CD14-positive monocyte (primary cell): ENCODE data around the gene GOLGA8H. TPM values are rescaled to one million over a fixed set of nuclear protein-coding genes. Genes with fewer than 3 reads are reported as not detected.
"Not testable (repeated sequence)": the region's sequence is repeated elsewhere in the genome, so short reads cannot be mapped to it uniquely, and the experiment has no call there.

ENCODE experiments used
- DNase-seq, 3 donors: peaks; one replicate each; pipeline ENCODE4 v3.0.0-alpha.2; 2011 to 2022
- H2AFZ ChIP-seq: 2 replicates; pipeline ENCODE4 v1.6.0; 2012; ENCODE audit warnings: mild to moderate bottlenecking, low read depth, low read length, inconsistent platforms; ENCODE audit not compliant: insufficient read depth, poor library complexity, severe bottlenecking
- H3K27ac ChIP-seq, 2 donors: 1 replicate in 1 of 2; 2 replicates in 1 of 2; pipeline ENCODE4 v1.5.1; 2012 to 2013; ENCODE audit warnings: low read length in 2 of 2, control low read depth in 1 of 2, inconsistent platforms in 1 of 2, low read depth in 1 of 2, mild to moderate bottlenecking in 1 of 2
- H3K27me3 ChIP-seq, 2 donors: one replicate each; pipeline versions ENCODE4 v1.6.0 to v1.6.1; 2011 to 2013; ENCODE audit warnings: low read length in 2 of 2; ENCODE audit not compliant: control insufficient read depth in 2 of 2, insufficient read depth in 2 of 2
- H3K36me3 ChIP-seq, 2 donors: replicated peaks in 1 of 2; 1 replicate in 1 of 2; 2 replicates in 1 of 2; pipeline versions ENCODE4 v1.5.1 to v1.6.1; 2012 to 2013; ENCODE audit warnings: low read length in 2 of 2, control low read depth in 1 of 2, inconsistent platforms in 1 of 2, mild to moderate bottlenecking in 1 of 2; ENCODE audit not compliant: insufficient read depth in 2 of 2, control insufficient read depth in 1 of 2
- H3K4me1 ChIP-seq, 2 donors: 1 replicate in 1 of 2; 2 replicates in 1 of 2; pipeline versions ENCODE4 v1.5.1 to v1.6.1; 2012 to 2013; ENCODE audit warnings: low read length in 2 of 2, control low read depth in 1 of 2, inconsistent platforms in 1 of 2, mild to moderate bottlenecking in 1 of 2, moderate library complexity in 1 of 2; ENCODE audit not compliant: insufficient read depth in 2 of 2, control insufficient read depth in 1 of 2
- H3K4me2 ChIP-seq: replicated peaks from 2 replicates; pipeline ENCODE3; 2012; ENCODE audit warnings: low read length, moderate library complexity, mild to moderate bottlenecking; ENCODE audit not compliant: poor library complexity, severe bottlenecking; ENCODE audit errors: extremely low read depth
- H3K4me3 ChIP-seq, 3 experiments: fragments of 200-600 bp in 1 of 3; sonication (generic) in 1 of 3; replicated peaks in 1 of 3; 1 replicate in 2 of 3; 2 replicates in 1 of 3; pipeline ENCODE4 v1.5.1; 2011 to 2013; ENCODE audit warnings: low read length in 3 of 3, mild to moderate bottlenecking in 3 of 3, control low read depth in 2 of 3, low read depth in 2 of 3, inconsistent platforms in 1 of 3, moderate library complexity in 1 of 3
- H3K79me2 ChIP-seq: 2 replicates; pipeline ENCODE4 v1.6.0; 2012; ENCODE audit warnings: mild to moderate bottlenecking, control low read depth, inconsistent platforms, low read length, moderate library complexity; ENCODE audit not compliant: insufficient read depth
- H3K9ac ChIP-seq: 2 replicates; pipeline ENCODE4 v1.6.0; 2017; ENCODE audit warnings: low read length, mild to moderate bottlenecking; ENCODE audit not compliant: insufficient read depth, poor library complexity, severe bottlenecking
- H3K9me3 ChIP-seq, 2 donors: replicated peaks in 1 of 2; 1 replicate in 1 of 2; 2 replicates in 1 of 2; pipeline versions ENCODE4 v1.5.1 to v1.6.1; 2012 to 2013; ENCODE audit warnings: low read length in 2 of 2, control low read depth in 1 of 2; ENCODE audit not compliant: control insufficient read depth in 1 of 2, insufficient read depth in 1 of 2
- H4K20me1 ChIP-seq: 2 replicates; pipeline ENCODE4 v1.6.0; 2012; ENCODE audit warnings: mild to moderate bottlenecking, low read length, control low read depth, moderate library complexity; ENCODE audit not compliant: insufficient read depth
- H3K27ac Mint-ChIP-seq, 7 donors: one replicate each; pipeline ENCODE4 v1.8.0; 2020; ENCODE audit warnings: mild to moderate bottlenecking in 7 of 7, mixed read lengths in 7 of 7, moderate library complexity in 6 of 7, inconsistent platforms in 2 of 7
- H3K27me3 Mint-ChIP-seq, 3 donors: one replicate each; pipeline ENCODE4 v1.8.0; 2021 to 2022; ENCODE audit warnings: low read depth in 3 of 3, mild to moderate bottlenecking in 3 of 3, mixed read lengths in 3 of 3, moderate library complexity in 3 of 3, inconsistent platforms in 1 of 3
- H3K36me3 Mint-ChIP-seq, 2 donors: one replicate each; pipeline ENCODE4 v1.8.0; 2020; ENCODE audit warnings: mixed read lengths in 2 of 2, inconsistent platforms in 1 of 2, mild to moderate bottlenecking in 1 of 2
- H3K4me1 Mint-ChIP-seq: one replicate; pipeline ENCODE4 v1.8.0; 2020; ENCODE audit warnings: mild to moderate bottlenecking, mixed read lengths
- H3K4me3 Mint-ChIP-seq, 2 donors: one replicate each; pipeline ENCODE4 v1.8.0; 2020; ENCODE audit warnings: mild to moderate bottlenecking in 2 of 2, mixed read lengths in 2 of 2, moderate library complexity in 1 of 2
- H3K9me3 Mint-ChIP-seq, 7 donors: one replicate each; pipeline ENCODE4 v1.8.0; 2020 to 2022; ENCODE audit warnings: mixed read lengths in 7 of 7, mild to moderate bottlenecking in 6 of 7, moderate library complexity in 6 of 7, inconsistent platforms in 2 of 7
- WGBS: methylation state at CpG from one replicate; pipeline ENCODE4 v1.1.5; 2013; ENCODE audit warnings: missing lambda C conversion rate; ENCODE audit not compliant: insufficient coverage; 5-methylcytosine and 5-hydroxymethylcytosine counted together
- intact Hi-C, 2 donors: fragments of 100-400 bp; cut with micrococcal nuclease; formaldehyde crosslinking; loops; one replicate each; pipeline versions ENCODE4 v1.15.0 to v1.15.1; 2023
- polyA minus RNA-seq: library from RNA; depleted of rRNA, polyadenylated mRNA; stranded (reverse); fragments of >200 nt; gene quantifications from 2 replicates; pipeline ENCODE4 v1.2.3, GENCODE V29; 2012
- polyA plus RNA-seq, 3 donors: library from polyadenylated mRNA; depleted of rRNA in 1 of 3; unstranded in 2 of 3; stranded (reverse) in 1 of 3; fragments of 300-500 nt in 2 of 3; fragments of >200 nt in 1 of 3; fragmentation: Illumina TruSeq in 2 of 3; gene quantifications; 1 replicate in 2 of 3; 2 replicates in 1 of 3; pipeline ENCODE4 v1.2.3, GENCODE V29; 2012 to 2021
- total RNA-seq, 12 experiments: library from RNA in 1 of 12; stranded (reverse) in 1 of 12; fragments of 120-200 nt in 1 of 12; gene quantifications; one replicate each; pipeline ENCODE4 v1.2.4 and lab custom pipeline; 2013 to 2026; ENCODE audit warnings: mixed read lengths in 6 of 12, inconsistent platforms in 1 of 12

The GOLGA8H gene
- total RNA-seq (2013): 2.5 TPM
- 1 to 10 TPM in 1 of 3 donors, not detected in 2; 1.9 TPM for polyA plus RNA-seq
- polyA minus RNA-seq: 0.55 and 0.88 TPM in 2 replicates
- 0.70 to 3.7 (median 2.4) reads per million in 11 experiments for total RNA-seq (lab: John Stamatoyannopoulos, UW)

GRCh38 chr15:30603796-30604195 lies at the start of gene GOLGA8H:
Gene GOLGA8H, plus strand, starts transcription at chr15:30604028. Its CDS starts 98 bp downstream, at chr15:30604126.
- H3K27me3 ChIP-seq, H4K20me1 ChIP-seq, H3K4me2 ChIP-seq, H3K27ac ChIP-seq, H3K79me2 ChIP-seq, H3K4me3 Mint-ChIP-seq, H3K27ac Mint-ChIP-seq, H3K9me3 ChIP-seq, H3K36me3 Mint-ChIP-seq, H3K4me1 ChIP-seq, H3K9ac ChIP-seq, H3K27me3 Mint-ChIP-seq, H3K36me3 ChIP-seq, H2AFZ ChIP-seq, H3K4me1 Mint-ChIP-seq, H3K4me3 ChIP-seq, DNase-seq, H3K9me3 Mint-ChIP-seq, intact Hi-C loops: not testable (repeated sequence)
- whole genome bisulfite sequencing: 86% methylated on average over 1 of the region's 8 CpGs

- H3K27me3 Mint-ChIP-seq, H2AFZ ChIP-seq, H3K36me3 Mint-ChIP-seq, H3K9ac ChIP-seq, H4K20me1 ChIP-seq, H3K4me1 Mint-ChIP-seq, H3K4me3 Mint-ChIP-seq, H3K27ac ChIP-seq, intact Hi-C loops, H3K9me3 ChIP-seq, H3K27me3 ChIP-seq, H3K79me2 ChIP-seq, H3K4me3 ChIP-seq, DNase-seq, H3K4me2 ChIP-seq, H3K36me3 ChIP-seq, H3K4me1 ChIP-seq, H3K9me3 Mint-ChIP-seq: not testable (repeated sequence)
- no CpG with 5 or more reads among the region's 6 CpGs for WGBS
- H3K27ac Mint-ChIP-seq: peak overlapping the region in 1 of 7 donors; percentile 35
These were observed 36.9 kb upstream of the GOLGA8H start for GRCh38 chr15:30566949-30567348.

GRCh38 chr15:30573012-30573491 lies 30.8 kb upstream of the GOLGA8H start:
- H3K4me3 Mint-ChIP-seq, H3K27me3 ChIP-seq, H3K4me1 ChIP-seq, H3K36me3 Mint-ChIP-seq, H4K20me1 ChIP-seq, H3K9ac ChIP-seq, intact Hi-C loops, H3K79me2 ChIP-seq, H3K9me3 ChIP-seq, H3K27ac ChIP-seq, H3K4me2 ChIP-seq, H2AFZ ChIP-seq, H3K36me3 ChIP-seq, DNase-seq, H3K4me1 Mint-ChIP-seq, H3K9me3 Mint-ChIP-seq, H3K27ac Mint-ChIP-seq, H3K27me3 Mint-ChIP-seq: not testable (repeated sequence)
- peak overlapping the region in 2 of 3 experiments; percentile 24 to 34 for H3K4me3 ChIP-seq
- WGBS: no CpG with 5 or more reads among the region's 38 CpGs

- H4K20me1 ChIP-seq, H3K27me3 ChIP-seq, H3K9ac ChIP-seq, H3K4me1 ChIP-seq, DNase-seq, H3K9me3 ChIP-seq, H3K9me3 Mint-ChIP-seq, H3K4me3 ChIP-seq, H3K36me3 Mint-ChIP-seq, H3K4me1 Mint-ChIP-seq, H3K27ac ChIP-seq, H3K79me2 ChIP-seq, H3K4me3 Mint-ChIP-seq, intact Hi-C loops, H3K4me2 ChIP-seq, H3K27me3 Mint-ChIP-seq, H2AFZ ChIP-seq, H3K36me3 ChIP-seq, H3K27ac Mint-ChIP-seq: not testable (repeated sequence)
- WGBS: no CpG with 5 or more reads among the region's 6 CpGs
These were observed 24.3 kb upstream of the GOLGA8H start for GRCh38 chr15:30579394-30579970.
